RPMI8226 (cell line): Measurements from ENCODE around the gene TMEM191C.
"Not testable (repeated sequence)": the region's sequence is repeated elsewhere in the genome, so short reads cannot be mapped to it uniquely, and the experiment has no call there.

Experiments used
- DNase-seq: peaks from one replicate; pipeline ENCODE4 v3.0.0-alpha.2; 2015

Gene TMEM191C

GRCh38 chr22:21467337-21468193 lies at the start of gene TMEM191C:
Gene TMEM191C, plus strand, starts transcription at chr22:21467387. Its CDS starts 73 bp downstream, at chr22:21467460.
- not testable (repeated sequence) for DNase-seq

GRCh38 chr22:21417853-21418252 lies 49.3 kb upstream of the TMEM191C start:
- DNase-seq: not testable (repeated sequence)

GRCh38 chr22:21418974-21419638 lies 48.1 kb upstream of the TMEM191C start:
- not testable (repeated sequence) for DNase-seq

- DNase-seq: not testable (repeated sequence)
These were observed 46.9 kb upstream of the TMEM191C start for GRCh38 chr22:21420180-21420763.

DNA sequence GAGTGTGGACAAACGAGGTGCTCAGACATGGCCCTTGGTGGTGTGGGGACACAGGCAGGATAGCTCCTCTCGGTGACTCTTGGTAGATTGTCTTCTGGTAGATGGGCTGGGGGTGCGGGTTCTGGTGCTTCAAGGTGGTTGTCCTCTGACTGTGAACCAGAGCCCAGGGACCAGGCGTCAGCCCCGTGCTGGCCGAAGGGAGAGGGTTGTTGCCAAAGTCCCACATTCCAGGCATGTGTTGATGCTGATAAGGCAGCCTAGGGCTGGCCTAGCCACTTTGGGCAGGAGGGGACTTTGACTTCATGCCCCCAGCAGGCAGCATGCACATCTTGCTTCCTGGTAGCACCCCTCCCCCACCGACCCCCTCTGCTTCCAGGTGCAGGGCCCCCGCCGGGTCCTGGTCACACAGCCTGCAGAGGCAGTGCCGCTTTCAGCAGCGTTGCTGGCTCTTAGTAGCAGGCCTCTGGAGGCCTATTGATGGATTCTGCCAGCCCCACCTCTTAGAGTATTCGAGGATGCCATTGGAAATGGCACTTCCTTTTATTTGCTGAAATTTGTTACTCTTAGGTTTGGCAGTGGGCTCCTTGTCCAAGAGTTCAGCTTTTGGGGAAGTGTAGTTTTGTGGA lies 43.0 kb upstream of the TMEM191C start:
- DNase-seq: not testable (repeated sequence)

- DNase-seq: not testable (repeated sequence)
These were observed 32.6 kb upstream of the TMEM191C start for GRCh38 chr22:21434378-21435233.

GRCh38 chr22:21435998-21436810 lies 31.0 kb upstream of the TMEM191C start:
- not testable (repeated sequence) for DNase-seq

DNA sequence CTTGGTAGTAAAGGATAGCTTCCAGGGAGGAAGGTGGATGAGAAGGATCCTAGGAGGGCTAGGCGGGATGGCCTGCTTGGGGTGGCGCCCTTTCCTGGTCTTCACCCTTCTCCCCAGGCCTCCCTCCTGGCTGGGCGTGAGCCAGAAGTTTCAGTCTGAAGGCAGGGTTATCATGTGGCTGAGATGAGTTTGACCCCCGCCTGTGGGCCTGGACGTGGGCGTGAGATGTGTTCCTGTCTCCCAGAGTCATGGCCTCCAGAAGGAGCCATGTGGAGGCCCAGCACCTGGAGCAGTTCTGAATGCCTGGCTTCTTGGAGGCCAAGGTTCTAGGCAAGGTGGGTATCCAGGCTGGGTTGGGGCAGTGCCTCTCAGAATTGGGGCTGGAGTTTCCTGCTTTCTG lies 29.2 kb upstream of the TMEM191C start:
- not testable (repeated sequence) for DNase-seq

DNA sequence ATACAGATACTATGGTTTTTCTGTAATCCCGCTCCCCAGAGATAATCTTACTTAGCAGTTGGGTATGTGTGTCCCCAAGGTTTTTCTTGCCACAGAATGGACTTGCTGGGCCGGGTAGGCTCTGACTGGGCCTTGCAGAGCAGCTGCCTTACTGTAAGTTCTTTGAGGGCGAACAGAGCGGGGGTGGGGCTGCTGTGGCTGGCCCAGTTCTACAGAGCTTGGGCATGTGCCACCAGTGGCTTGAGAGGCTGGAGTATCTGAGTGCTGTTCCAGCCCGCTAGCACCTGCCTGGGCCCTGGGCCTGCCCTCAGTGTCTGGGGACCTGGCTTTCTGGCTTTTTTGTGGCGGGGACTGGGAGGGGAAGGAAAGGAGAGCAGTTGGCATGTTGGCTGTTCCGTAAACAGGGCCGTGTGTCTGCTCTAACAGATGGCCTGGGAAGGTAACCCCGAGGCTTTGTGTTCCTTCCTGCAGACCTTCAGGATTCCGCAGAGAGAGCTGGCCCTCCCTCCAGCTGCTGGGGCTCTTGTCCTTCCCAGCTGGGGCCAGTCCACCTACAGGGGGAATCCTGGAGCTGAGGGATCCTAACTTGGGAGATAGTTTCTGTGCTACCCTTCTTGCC lies 27.1 kb upstream of the TMEM191C start:
- not testable (repeated sequence) for DNase-seq

GRCh38 chr22:21440676-21441075 lies 26.5 kb upstream of the TMEM191C start:
- DNase-seq: not testable (repeated sequence)

DNA sequence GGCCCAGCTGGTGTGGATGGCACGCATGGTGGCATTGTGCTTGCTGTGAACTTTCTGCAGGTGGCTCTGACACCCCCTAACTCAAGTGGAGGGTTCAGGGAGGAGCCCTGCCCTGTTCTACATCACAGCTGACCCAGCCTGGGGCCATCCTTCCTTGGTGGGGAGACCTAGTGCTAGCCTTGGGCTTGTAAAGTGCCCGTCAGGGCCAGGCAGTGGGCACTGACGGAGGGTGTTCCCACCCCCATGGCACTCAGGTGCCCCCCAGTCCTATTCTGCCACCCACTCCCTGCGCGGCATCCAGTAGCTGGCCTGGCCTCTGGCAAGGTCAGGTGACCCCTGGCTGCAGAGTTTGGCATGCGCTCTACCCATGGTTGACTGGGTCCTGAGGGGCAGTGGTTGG lies 26.0 kb upstream of the TMEM191C start:
- not testable (repeated sequence) for DNase-seq

DNA sequence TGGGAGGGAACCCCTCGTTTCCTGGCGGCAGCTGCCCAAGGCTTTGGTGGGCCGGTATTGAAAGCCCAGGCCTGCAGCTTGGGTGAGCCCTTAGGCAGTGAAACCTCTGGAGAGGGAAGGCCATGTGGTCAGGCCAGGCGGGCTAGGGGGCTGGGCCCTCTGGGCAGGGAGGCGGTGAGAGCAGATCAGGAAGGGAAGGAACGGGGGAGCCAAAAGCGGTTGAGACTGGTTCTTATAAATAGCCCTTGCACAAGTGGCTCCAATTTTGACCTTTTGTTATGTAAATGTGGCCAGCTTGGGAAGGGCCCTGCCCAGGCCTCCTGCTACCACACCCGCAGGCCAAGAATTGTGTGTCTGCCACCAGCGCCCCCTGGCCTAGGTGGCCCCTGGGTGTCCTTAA lies 25.1 kb upstream of the TMEM191C start:
- not testable (repeated sequence) for DNase-seq

GRCh38 chr22:21442646-21443045 lies 24.5 kb upstream of the TMEM191C start:
- DNase-seq: not testable (repeated sequence)

GRCh38 chr22:21443057-21443734 lies 24.0 kb upstream of the TMEM191C start:
- no peak for DNase-seq

- no peak for DNase-seq
These were observed 23.3 kb upstream of the TMEM191C start for GRCh38 chr22:21443735-21444421.

DNA sequence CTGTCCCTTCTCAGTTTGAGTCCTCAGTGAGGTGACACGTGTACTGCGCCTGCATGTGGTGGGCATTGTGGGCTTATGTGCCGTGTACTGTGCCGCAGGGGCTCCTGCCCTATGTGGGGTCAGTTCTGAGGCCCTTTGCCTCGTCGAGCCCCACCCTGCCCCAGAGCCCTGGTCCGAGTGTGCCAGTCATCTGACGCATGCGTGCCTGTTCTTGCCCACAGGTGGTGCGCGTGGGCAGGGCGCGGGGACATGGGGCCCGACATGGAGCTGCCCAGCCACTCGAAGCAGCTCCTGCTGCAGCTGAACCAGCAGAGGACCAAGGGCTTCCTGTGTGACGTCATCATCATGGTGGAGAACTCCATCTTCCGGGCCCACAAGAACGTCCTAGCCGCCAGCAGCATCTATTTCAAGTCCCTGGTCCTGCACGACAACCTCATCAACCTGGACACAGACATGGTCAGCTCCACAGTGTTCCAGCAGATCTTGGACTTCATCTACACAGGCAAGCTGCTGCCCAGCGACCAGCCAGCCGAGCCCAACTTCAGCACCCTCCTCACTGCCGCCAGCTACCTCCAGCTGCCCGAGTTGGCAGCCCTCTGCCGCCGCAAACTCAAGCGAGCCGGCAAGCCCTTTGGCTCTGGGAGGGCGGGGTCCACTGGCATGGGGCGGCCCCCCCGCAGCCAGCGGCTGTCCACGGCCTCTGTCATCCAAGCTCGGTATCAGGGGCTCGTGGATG lies 22.3 kb upstream of the TMEM191C start:
- DNase-seq: no peak

GRCh38 chr22:21445437-21446127 lies 21.6 kb upstream of the TMEM191C start:
- DNase-seq: no peak
